ENCODE measurements around the gene MYPN.
"Not testable (repeated sequence)": the region's sequence is repeated elsewhere in the genome, so short reads cannot be mapped to it uniquely, and the experiment has no call there.

Gene MYPN

DNA sequence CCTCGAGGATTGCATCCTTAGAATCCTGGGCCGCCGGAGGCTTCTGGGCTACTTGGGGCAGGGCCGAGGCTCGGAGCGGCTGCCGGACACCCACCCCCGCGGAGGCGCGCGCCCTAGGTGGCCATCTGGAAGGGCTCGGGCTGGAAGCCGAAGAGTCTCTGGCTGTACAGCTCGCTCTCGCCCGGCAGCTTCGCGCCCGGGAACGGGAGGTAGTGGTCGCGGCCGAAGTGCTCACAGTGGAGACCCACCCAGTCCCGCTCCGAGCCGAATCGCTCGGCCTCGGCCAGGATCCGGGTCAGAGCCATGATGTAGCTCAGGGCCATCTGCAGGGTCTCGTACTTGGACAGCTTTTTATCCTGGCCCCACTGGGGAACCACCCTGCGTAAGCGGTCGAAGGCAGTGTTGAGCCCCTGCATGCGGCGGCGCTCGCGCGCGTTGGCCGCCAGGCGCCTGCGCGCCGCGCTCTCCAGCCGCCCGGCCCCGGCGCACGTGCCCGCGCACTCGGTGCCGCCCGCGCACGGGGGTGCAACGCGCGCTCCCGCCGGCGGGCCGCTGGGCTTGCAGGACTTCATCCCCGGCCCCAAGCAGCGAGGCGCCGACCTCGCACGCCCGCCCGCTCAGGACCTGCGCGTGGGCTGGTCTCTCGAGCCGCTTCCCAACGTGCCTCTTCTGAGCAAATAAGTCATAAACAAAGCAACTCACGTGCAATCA lies 122.0 kb downstream of the MYPN start:
- DNase-seq (ENCODE audit: low read depth) = peak; percentile 20

DNA sequence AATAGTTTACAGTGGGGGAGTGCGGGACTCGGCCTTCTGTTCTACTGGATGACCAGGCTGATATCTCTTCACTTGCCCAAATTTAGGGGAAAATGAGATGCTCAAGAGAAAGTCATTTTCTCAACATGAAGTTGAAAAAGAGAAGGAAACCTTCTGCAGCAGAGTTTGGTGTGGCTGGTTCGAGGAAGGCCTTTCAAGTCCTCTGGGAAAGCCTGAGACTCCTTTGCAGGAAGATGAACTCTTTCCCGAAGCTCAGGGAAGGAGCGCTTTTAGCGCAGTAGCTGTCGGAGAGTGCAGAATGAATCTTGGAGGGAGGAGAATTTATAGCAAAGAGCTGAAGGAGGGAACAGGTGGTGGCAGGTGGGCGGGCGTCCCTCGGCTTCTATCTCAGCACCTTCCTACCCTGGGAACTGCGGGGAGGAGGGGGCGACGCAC lies 122.5 kb downstream of the MYPN start, which contains the start of gene ATOH7:
ATOH7 (minus strand) TSS at position 297 of the 435 bp plus-strand sequence. CDS start 436 bp downstream, outside the sequence.
- no peak for DNase-seq (ENCODE audit: low read depth)

DNA sequence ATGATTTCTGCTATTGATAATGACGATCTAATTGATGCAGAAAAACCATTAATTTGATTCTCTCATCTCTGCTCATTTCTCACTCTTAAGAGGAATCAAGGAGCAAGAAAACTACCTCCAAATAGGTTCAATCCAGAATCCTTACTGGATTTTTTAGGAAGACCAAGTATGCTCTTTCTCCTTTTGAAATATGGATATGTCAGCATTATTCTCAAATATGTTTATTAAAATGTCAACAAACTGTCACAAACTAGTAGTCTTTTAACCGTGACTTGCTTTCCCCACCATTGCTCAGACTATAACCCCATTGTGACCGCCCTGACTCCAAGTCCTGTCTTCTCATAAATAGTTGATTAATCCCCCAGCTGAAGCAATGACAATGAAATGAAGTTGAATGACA lies 123.8 kb downstream of the MYPN start:
- DNase-seq (ENCODE audit: low read depth) = no peak

DNA sequence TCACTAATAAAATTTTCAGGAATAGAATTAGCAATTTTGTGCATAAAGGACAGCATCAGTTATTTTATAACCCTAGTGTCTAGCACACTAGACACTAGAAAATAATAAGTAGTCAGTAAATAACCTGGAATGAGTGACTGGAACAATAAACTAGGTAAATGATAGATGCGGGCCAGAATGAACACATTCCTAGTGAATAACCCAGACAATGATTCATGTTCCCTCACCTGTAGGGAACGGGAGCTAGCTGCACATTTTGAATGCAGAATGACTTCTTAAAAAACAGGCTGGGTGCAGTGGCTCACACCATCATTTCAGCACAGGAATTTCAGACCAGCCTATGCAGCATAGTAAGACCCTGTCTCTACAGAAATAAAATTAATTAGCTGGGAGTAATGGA lies 125.8 kb downstream of the MYPN start:
- no peak for DNase-seq (ENCODE audit: low read depth)

- DNase-seq (ENCODE audit: low read depth) = no peak
Measured at GRCh38 chr10:68235581-68235980, 126.3 kb downstream of the MYPN start.

DNA sequence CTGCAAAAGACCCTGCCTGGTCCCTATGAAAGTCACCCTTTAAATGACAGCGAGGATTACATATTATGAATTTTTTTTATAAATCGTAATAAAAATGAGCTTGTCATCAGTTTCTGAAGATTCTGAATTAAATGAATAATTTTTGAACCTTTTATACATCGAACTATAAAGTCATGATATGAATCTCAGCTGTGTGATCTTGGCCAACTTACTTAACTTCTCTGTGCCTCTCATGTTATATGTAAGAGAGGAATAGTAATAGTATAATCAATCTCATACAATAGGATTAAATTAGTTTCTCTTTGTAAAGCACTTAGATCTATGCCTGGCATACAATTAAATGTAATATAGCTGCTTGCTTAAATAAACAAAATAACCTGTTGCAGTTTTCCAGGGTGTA lies 127.9 kb downstream of the MYPN start:
- no peak for DNase-seq (ENCODE audit: low read depth)

- no peak for DNase-seq (ENCODE audit: low read depth)
Measured at GRCh38 chr10:68238371-68238770, 129.1 kb downstream of the MYPN start.

DNA sequence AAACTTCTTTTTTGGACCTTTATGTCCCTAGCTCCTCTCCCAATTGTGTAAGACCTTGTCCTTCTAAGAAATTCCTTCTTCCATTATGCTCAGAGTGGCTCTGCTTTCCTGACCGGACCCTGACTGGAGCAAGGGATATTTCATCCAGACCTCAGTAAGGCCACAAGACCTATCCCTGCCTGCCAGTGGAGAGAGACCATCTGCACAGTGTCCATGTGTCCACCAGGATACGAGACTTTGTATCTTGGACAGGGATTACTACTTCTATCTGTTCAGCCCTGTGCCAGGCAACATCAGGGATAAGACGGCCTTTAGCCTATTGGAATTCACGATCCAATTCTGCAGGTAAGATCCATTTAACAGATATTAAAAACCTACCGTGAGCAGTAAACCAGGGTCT lies 129.8 kb downstream of the MYPN start:
- DNase-seq (ENCODE audit: low read depth) = no peak

DNA sequence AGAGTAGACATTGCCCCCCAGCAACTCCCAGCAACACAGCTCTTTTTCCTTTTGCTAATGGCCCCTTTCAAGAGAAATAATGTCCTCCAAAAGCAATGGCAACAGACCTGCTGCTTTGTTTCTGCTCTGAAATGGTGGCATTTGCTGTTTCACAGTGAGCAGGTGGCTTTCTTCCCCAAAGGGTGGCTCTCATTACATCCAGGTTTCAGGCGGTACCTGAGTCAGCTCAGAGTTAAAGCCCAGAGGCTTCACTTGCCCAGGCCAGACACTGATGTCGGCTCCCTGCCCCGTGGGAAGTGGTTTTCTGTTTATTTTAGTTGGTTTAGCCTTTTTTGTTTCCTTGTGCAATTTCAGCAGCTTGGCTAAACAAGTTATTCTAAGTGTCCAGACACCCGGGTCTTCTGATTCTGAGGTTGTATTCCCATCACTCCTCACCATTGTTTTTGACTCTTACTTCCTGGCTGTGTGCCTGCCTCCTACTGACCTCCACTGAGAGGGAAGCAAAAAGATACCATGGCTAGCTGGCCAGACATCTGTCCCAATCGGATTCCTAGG lies 130.4 kb downstream of the MYPN start:
- DNase-seq (ENCODE audit: low read depth) = no peak

DNA sequence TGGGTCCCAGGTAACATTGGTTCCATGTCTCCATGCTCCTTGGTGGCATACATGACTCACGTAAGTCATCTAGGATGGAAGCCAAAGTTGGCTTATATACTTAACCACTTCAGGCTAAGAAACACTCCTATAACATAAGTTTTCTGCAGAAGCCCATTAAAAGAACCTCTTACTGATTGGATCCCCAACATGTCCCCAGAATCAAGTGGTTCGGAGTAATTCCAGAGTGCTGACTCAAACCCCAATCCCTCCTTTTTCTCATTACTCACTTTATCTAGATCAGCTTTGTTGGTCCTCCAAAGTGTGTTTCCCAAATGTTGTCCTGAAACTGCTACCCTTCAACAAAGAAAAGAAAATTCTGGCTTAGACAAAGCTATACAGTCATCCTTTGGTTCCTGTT lies 132.8 kb downstream of the MYPN start:
- DNase-seq (ENCODE audit: low read depth) = no peak

GRCh38 chr10:68246397-68246796 lies 137.1 kb downstream of the MYPN start:
- not testable (repeated sequence) for DNase-seq (ENCODE audit: low read depth)

DNA sequence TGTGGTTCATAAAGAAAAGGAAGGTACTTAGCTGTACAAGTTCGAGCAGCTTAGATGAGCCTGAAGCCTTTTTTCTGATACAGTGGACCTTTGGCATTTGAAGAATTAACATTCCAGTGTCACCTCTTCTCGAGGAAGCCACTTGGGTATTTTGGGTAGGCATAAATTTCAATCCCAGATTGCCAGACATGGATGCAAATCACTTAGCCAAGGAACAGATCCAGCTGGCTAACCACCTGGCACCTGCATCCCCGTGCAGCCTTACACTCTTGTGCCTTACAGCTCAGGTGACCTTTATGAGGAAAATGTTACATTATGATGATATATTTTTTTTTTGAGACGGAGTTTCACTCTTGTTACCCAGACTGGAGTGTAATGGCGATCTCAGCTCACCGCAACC lies 138.6 kb downstream of the MYPN start:
- DNase-seq (ENCODE audit: low read depth) = no peak

DNA sequence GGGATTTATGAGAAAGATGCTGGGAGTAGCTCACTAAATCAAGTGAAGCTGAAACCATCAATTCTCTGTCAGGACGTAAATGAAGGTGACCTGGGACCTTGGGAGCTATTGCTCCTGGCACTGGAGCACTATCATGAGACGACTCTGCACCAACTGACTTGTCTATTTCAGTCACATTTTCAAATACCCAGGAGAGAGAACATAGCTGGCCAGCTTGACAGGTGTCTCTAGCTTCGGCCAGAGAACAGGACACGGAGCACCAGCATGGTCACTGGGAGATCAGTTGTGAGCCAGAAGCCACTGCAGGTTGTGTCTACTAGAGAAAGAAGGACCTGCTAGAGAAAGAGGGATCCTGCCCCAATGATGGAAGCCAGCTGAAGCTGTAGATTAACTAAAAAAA lies 140.0 kb downstream of the MYPN start:
- DNase-seq (ENCODE audit: low read depth) = no peak

GRCh38 chr10:68251151-68251550 lies 141.9 kb downstream of the MYPN start:
- DNase-seq (ENCODE audit: low read depth) = no peak

DNA sequence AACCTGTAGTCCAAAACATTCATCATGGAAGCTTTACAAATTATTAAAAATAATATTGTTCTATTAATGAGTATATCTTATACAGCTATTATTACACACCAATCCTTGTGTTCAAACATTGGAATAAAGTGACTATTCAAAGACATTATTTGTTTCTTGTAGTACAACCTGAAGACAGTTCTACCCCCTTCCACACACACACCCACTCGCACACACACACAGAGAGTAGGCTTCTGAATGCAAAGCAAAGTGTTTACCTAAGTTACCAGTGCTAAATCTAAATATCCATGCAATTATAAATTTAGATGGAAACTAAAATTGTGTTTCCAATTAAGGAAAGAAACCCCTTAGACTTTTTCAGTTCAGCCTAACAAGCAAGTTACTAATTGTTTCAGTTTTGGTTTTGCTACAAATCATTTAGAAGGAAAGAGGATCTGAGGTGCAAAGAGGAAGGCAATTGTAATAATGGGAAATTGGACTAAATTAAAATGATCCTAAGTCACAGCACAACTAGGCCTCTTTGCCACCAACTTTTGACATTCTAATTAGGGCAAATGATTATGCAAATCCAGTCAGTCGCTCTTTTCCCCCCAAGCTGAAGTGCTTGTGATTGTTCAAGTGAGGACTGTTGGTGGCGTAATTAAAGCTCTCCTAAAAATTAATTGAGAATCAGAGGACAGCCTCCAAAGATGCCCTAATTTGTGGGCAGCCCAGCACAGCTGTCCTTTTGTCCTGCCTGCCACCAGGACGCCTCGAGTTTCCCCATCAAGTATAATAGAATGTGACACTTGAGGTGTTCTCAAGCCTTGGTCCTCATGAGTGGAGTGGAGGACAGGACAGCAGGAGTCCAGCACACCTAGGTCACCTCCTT lies 142.6 kb downstream of the MYPN start:
- DNase-seq (ENCODE audit: low read depth) = no peak

GRCh38 chr10:68253346-68253745 lies 144.1 kb downstream of the MYPN start:
- DNase-seq (ENCODE audit: low read depth) = no peak

GRCh38 chr10:68261132-68261856 lies 152.0 kb downstream of the MYPN start:
- no peak for DNase-seq (ENCODE audit: low read depth)

Measured in GM04503 (cell line).